Liver (tissue), 9 donors: ENCODE results near the gene PPP6R2. TPM values are rescaled to one million over a fixed set of nuclear protein-coding genes. Genes with fewer than 3 reads are reported as not detected.

ENCODE experiments used
- DNase-seq: peaks from one replicate; pipeline ENCODE4 v3.0.0-alpha.2; 2017; ENCODE audit warnings: low spot score
- H3K27ac ChIP-seq, 2 donors: one replicate each; pipeline ENCODE4 v1.7.0; 2013; ENCODE audit warnings: inconsistent platforms in 2 of 2, low read length in 2 of 2, control low read depth in 1 of 2, low read depth in 1 of 2, mild to moderate bottlenecking in 1 of 2
- H3K27me3 ChIP-seq, 4 donors: one replicate each; pipeline versions ENCODE4 v1.6.1 to v1.7.0; 2013; ENCODE audit warnings: low read length in 3 of 4, inconsistent platforms in 1 of 4, mild to moderate bottlenecking in 1 of 4, moderate library complexity in 1 of 4; ENCODE audit not compliant: control insufficient read depth in 4 of 4, insufficient read depth in 4 of 4
- H3K36me3 ChIP-seq, 4 donors: one replicate each; pipeline versions ENCODE4 v1.6.1 to v1.7.0; 2013; ENCODE audit warnings: low read length in 3 of 4, mild to moderate bottlenecking in 3 of 4, low read depth in 1 of 4, moderate library complexity in 1 of 4; ENCODE audit not compliant: control insufficient read depth in 4 of 4, insufficient read depth in 3 of 4
- H3K4me1 ChIP-seq, 4 donors: one replicate each; pipeline versions ENCODE4 v1.6.1 to v1.7.0; 2013; ENCODE audit warnings: low read length in 3 of 4, mild to moderate bottlenecking in 3 of 4, moderate library complexity in 1 of 4; ENCODE audit not compliant: control insufficient read depth in 4 of 4, insufficient read depth in 4 of 4
- H3K4me3 ChIP-seq, 3 donors: one replicate each; pipeline versions ENCODE4 v1.6.1 to v1.7.0; 2013; ENCODE audit warnings: low read length in 3 of 3, control low read depth in 1 of 3, low read depth in 1 of 3, mild to moderate bottlenecking in 1 of 3
- H3K9ac ChIP-seq, 2 donors: one replicate each; pipeline ENCODE4 v1.7.0; 2013; ENCODE audit warnings: low read length in 2 of 2, mild to moderate bottlenecking in 2 of 2, moderate library complexity in 2 of 2, control low read depth in 1 of 2, low read depth in 1 of 2
- H3K9me3 ChIP-seq, 4 donors: one replicate each; pipeline versions ENCODE4 v1.6.1 to v1.7.0; 2013; ENCODE audit warnings: low read length in 3 of 4; ENCODE audit not compliant: control insufficient read depth in 4 of 4
- EGR1 ChIP-seq, 2 donors: IDR thresholded peaks; 2 replicates each; pipeline ENCODE4 v1.6.1; 2016 to 2018; ENCODE audit warnings: antibody characterized with exemption in 2 of 2, low read depth in 2 of 2
- FOXA1 ChIP-seq: IDR thresholded peaks from 2 replicates; pipeline ENCODE4 v1.6.1; 2016; ENCODE audit warnings: antibody characterized with exemption
- FOXA2 ChIP-seq: IDR thresholded peaks from 2 replicates; pipeline ENCODE4 v1.6.1; 2016; ENCODE audit warnings: antibody characterized with exemption
- GABPA ChIP-seq, 2 donors: IDR thresholded peaks in 1 of 2; conservative IDR thresholded peaks in 1 of 2; 2 replicates each; pipeline ENCODE4 v1.6.1; 2016; ENCODE audit warnings: antibody characterized with exemption in 2 of 2, mild to moderate bottlenecking in 1 of 2, moderate library complexity in 1 of 2
- HNF4A ChIP-seq, 2 donors: conservative IDR thresholded peaks; 2 replicates each; pipeline ENCODE4 v1.6.1; 2016; ENCODE audit warnings: antibody characterized with exemption in 2 of 2, mild to moderate bottlenecking in 2 of 2
- HNF4G ChIP-seq: IDR thresholded peaks from 2 replicates; pipeline ENCODE4 v1.6.1; 2016; ENCODE audit warnings: antibody characterized with exemption
- JUND ChIP-seq, 2 donors: IDR thresholded peaks; 2 replicates each; pipeline ENCODE4 v1.6.1; 2016; ENCODE audit warnings: antibody characterized with exemption in 2 of 2
- NR2F2 ChIP-seq: IDR thresholded peaks from 2 replicates; pipeline ENCODE4 v1.6.1; 2016; ENCODE audit warnings: antibody characterized with exemption
- RAD21 ChIP-seq, 2 donors: IDR thresholded peaks; 2 replicates each; pipeline ENCODE4 v1.6.1; 2016; ENCODE audit warnings: antibody characterized with exemption in 2 of 2, mild to moderate bottlenecking in 2 of 2
- REST ChIP-seq: IDR thresholded peaks from 2 replicates; pipeline ENCODE4 v1.6.1; 2016; ENCODE audit warnings: antibody characterized with exemption, mild to moderate bottlenecking
- RXRA ChIP-seq, 2 donors: IDR thresholded peaks; 2 replicates each; pipeline ENCODE4 v1.6.1; 2017 to 2018; ENCODE audit warnings: antibody characterized with exemption in 2 of 2, mild to moderate bottlenecking in 1 of 2
- SP1 ChIP-seq: IDR thresholded peaks from 2 replicates; pipeline ENCODE4 v1.6.1; 2018; ENCODE audit warnings: antibody characterized with exemption, mild to moderate bottlenecking
- TAF1 ChIP-seq: conservative IDR thresholded peaks from 2 replicates; pipeline ENCODE4 v1.6.1; 2016; ENCODE audit warnings: antibody characterized with exemption, mild to moderate bottlenecking
- YY1 ChIP-seq: IDR thresholded peaks from 2 replicates; pipeline ENCODE4 v1.6.1; 2016; ENCODE audit warnings: antibody characterized with exemption, mild to moderate bottlenecking
- ZBTB33 ChIP-seq: IDR thresholded peaks from 2 replicates; pipeline ENCODE4 v1.6.1; 2016; ENCODE audit warnings: antibody characterized with exemption
- WGBS: extraction: QIAGEN DNeasy Blood & Tissue Kit; methylation state at CpG from one replicate; pipeline ENCODE4 v1.1.7; 2013; 5-methylcytosine and 5-hydroxymethylcytosine counted together
- polyA plus RNA-seq, 2 donors: library from polyadenylated mRNA; stranded (reverse) in 1 of 2; unstranded in 1 of 2; fragments of 200-250 nt in 1 of 2; fragments of >200 nt in 1 of 2; fragmentation: Nextera tagmentation in 1 of 2; extraction: Ambion mirVana in 1 of 2; gene quantifications; one replicate each; pipeline versions ENCODE4 v1.2.1 to v1.2.3, GENCODE V29; 2013 to 2015
- total RNA-seq, 2 donors: library from RNA; depleted of rRNA; stranded (reverse); fragments of >200 nt; gene quantifications; one replicate each; pipeline ENCODE4 v1.2.3, GENCODE V29; 2014
- TF ChIP-seq, protein P1 (sequence below): IDR thresholded peaks from 2 replicates; pipeline ENCODE4 v1.6.1; 2016; ENCODE audit warnings: antibody characterized with exemption
- TF ChIP-seq, protein P2 (sequence below): fragments of 150-350 bp; IDR thresholded peaks from 2 replicates; pipeline ENCODE4 v1.5.1; 2017; ENCODE audit warnings: improper control_type of control experiment, low read depth, low read length; ENCODE audit not compliant: missing input control
- TF ChIP-seq, protein P3 (sequence below): IDR thresholded peaks from 2 replicates; pipeline ENCODE4 v1.6.1; 2016; ENCODE audit warnings: antibody characterized with exemption
- donor health status: healthy.
- donor health status: healthy.
- donor health status: healthy.
- donor health status: healthy.
- donor health status: healthy.

PPP6R2 gene
- total and polyA plus RNA-seq, 4 donors: 28.8 to 117 (median 47.2) TPM

DNA sequence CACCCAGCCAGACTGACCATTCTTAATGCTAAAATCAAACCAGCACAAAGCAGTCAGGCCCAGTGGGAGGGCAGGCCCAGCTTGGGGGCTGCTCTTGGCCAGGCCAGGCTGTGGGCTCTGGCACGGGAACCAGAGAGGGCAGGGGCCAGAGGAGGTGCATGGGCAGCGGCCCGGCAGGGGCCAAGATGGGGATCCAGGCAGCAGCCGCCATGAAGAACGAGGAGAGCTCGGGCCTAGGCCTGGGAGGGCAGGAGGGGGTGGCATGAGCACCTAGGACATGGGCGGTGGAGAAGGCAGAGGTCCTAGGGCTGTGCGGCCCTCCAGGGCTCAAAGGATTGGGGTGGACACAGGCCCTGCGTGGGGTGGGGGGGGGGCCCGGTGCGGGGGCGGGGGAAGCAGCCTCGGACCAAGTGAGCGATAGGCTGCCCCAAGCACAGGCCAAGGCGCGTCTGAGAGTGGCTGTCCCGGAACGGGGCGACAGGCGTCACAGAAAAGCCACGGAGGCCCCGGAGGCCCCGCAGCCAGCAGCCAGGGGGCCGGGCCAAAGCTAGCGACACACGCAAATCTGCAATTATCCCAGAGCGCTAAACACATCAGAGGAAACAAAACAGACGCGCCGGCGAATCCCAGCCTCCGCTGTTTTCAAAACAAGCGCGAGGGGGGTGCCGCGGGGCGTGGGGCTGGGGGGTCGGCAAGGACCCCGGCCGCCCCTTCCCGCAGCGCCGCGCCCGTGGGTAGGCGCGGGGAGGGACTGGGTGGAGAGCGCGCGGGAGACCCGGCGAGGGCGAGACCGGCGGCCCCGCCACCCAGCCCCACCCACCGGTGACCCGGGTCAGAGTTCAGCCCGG, 44.0 kb upstream of the PPP6R2 start:
- peak overlapping the region; percentile 68 to 78 for H3K27ac ChIP-seq
- H3K36me3 ChIP-seq: no peaks in the 10 kb centered on the region
- H3K9ac ChIP-seq: no peak overlapping the region
- peak overlapping the region; percentile 23 to 84 (median 61) for H3K4me3 ChIP-seq
- TF ChIP-seq RXRA (IDR thresholded peaks at IDR 0.05) (peak in 1 of 2 donors; percentile 16), GABPA (IDR thresholded peaks at IDR 0.05 in 1 of 2, conservative IDR thresholded peaks at IDR 0.05 in 1 of 2) (no peak), HNF4A (conservative IDR thresholded peaks at IDR 0.05) (no peak)
- H3K9me3 ChIP-seq: no peaks in the 10 kb centered on the region
- H3K27me3 ChIP-seq: no peaks in the 10 kb centered on the region
- 11% methylated on average over 59 of the region's 59 CpGs for WGBS
- DNase-seq: peak; percentile 56
- H3K4me1 ChIP-seq: peaks cover 53 to 93% (median 78%) of the 10 kb centered on the region in 4 donors

DNA sequence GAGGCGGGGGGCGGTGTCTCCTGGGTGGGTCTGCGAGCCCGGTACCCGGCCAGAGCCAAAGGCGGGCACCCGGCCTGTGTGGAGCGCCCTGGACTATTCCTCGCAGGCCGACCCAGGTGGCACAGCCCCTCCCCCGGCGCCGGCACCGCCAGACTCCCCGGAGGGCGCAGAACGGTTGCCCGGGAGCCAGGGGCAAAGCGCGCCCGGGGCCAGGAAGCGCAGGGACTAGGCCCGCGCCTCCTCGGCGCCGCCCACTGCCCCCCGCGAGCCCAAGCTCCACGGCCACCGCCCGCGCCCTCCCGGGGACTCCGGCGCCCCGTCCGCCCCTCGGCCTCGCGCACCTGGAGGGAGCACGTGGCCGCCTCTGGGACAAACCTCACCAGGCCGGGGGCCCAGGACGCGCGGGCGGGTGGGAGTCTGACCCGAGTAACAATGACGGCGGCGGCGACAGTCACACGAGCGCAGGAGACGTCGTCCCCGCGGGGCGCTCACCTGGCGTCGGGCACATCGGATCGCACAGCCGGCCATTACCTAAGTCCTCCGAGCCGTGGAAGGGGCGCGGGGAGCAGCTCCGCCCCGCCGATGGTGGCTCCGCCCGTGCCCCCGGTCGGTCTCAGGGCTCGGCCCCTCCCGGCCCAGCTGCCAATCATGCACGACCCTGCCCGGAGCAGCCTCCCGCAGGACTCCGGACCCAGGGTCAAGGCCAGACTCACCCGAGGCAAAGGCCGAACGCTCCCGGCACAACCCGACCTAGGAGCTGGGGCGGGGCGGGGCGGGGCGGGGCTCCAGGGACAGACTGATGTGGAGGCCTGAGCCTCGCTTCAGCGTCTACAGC, 43.1 kb upstream of the PPP6R2 start:
- 11% methylated on average over 93 of the region's 93 CpGs for WGBS
- no peak overlapping the region for H3K9ac ChIP-seq

More for the DNA sequence above, 43.1 kb upstream of the PPP6R2 start:
- Histone ChIP-seq H3K4me3 (peak overlapping the region in 2 of 3 donors; percentile 56 to 84), H3K27ac (peak overlapping the region; percentile 68 to 78), H3K27me3 (no peaks in the 10 kb centered on the region), H3K36me3 (no peaks in the 10 kb centered on the region), H3K4me1 (peaks cover 49 to 92% (median 76%) of the 10 kb centered on the region in 4 donors), H3K9me3 (no peaks in the 10 kb centered on the region)
- TF ChIP-seq HNF4G: peak; percentile 100
- TF ChIP-seq YY1: peak; percentile 78
- peak in 1 of 2 donors; percentile 53 for TF ChIP-seq JUND (IDR thresholded peaks at IDR 0.05)
- TF ChIP-seq REST: peak; percentile 72
- TF ChIP-seq, protein P1, sequence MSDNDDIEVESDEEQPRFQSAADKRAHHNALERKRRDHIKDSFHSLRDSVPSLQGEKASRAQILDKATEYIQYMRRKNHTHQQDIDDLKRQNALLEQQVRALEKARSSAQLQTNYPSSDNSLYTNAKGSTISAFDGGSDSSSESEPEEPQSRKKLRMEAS: peak; percentile 61
- TF ChIP-seq NR2F2: peak; percentile 80
- TF ChIP-seq FOXA1: peak; percentile 63
- TF ChIP-seq, protein P2, sequence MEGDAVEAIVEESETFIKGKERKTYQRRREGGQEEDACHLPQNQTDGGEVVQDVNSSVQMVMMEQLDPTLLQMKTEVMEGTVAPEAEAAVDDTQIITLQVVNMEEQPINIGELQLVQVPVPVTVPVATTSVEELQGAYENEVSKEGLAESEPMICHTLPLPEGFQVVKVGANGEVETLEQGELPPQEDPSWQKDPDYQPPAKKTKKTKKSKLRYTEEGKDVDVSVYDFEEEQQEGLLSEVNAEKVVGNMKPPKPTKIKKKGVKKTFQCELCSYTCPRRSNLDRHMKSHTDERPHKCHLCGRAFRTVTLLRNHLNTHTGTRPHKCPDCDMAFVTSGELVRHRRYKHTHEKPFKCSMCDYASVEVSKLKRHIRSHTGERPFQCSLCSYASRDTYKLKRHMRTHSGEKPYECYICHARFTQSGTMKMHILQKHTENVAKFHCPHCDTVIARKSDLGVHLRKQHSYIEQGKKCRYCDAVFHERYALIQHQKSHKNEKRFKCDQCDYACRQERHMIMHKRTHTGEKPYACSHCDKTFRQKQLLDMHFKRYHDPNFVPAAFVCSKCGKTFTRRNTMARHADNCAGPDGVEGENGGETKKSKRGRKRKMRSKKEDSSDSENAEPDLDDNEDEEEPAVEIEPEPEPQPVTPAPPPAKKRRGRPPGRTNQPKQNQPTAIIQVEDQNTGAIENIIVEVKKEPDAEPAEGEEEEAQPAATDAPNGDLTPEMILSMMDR: no peak
- peak in 1 of 2 donors; percentile 42 for TF ChIP-seq RAD21 (IDR thresholded peaks at IDR 0.05)
- TF ChIP-seq EGR1 (IDR thresholded peaks at IDR 0.05; ENCODE audit: low read depth in 2 of 2): peak in 1 of 2 donors; percentile 63
- TF ChIP-seq GABPA (IDR thresholded peaks at IDR 0.05 in 1 of 2, conservative IDR thresholded peaks at IDR 0.05 in 1 of 2): peak in 1 of 2 donors; percentile 24
- peak; percentile 99 for TF ChIP-seq HNF4A (conservative IDR thresholded peaks at IDR 0.05)
- TF ChIP-seq FOXA2: no peak
- TF ChIP-seq SP1: peak; percentile 90
- peak; percentile 89 to 90 for TF ChIP-seq RXRA (IDR thresholded peaks at IDR 0.05)
- TF ChIP-seq TAF1: no peak
- TF ChIP-seq, protein P3, sequence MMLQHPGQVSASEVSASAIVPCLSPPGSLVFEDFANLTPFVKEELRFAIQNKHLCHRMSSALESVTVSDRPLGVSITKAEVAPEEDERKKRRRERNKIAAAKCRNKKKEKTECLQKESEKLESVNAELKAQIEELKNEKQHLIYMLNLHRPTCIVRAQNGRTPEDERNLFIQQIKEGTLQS: no peak
- TF ChIP-seq ZBTB33: no peak
- DNase-seq: peak; percentile 84
